Measurements from ENCODE around the gene SEMA3A. TPM values are rescaled to one million over a fixed set of nuclear protein-coding genes. Genes with fewer than 3 reads are reported as not detected.
"Not testable (repeated sequence)": the region's sequence is repeated elsewhere in the genome, so short reads cannot be mapped to it uniquely, and the experiment has no call there.

SEMA3A gene
- total RNA-seq, 1 experiment from 2014 or later, result 29.2 TPM

- Histone ChIP-seq H3K4me1 (replicated peaks) (no peaks in the 10 kb centered on the region), H3K4me3 (no peak overlapping the region), H3K36me3 (no peaks in the 10 kb centered on the region), H3K9me3 (replicated peaks) (no peaks in the 10 kb centered on the region), H3K27ac (no peak overlapping the region), H3K27me3 (replicated peaks) (no peaks in the 10 kb centered on the region)
- no peak for DNase-seq (ENCODE audit: low read depth in 1 of 2, low spot score in 2 of 2)
Measured at GRCh38 chr7:84077336-84077735, 117.3 kb downstream of the SEMA3A start.

- Histone ChIP-seq H3K36me3 (no peaks in the 10 kb centered on the region), H3K27ac (no peak overlapping the region)
- no peak for DNase-seq (ENCODE audit: low read depth in 1 of 2, low spot score in 2 of 2)
Measured at GRCh38 chr7:84076219-84076618, 118.4 kb downstream of the SEMA3A start.

GRCh38 chr7:84073186-84073875, 121.3 kb downstream of the SEMA3A start:
- no peak for DNase-seq (ENCODE audit: low read depth in 1 of 2, low spot score in 2 of 2)

More at GRCh38 chr7:84076219-84076618, 118.4 kb downstream of the SEMA3A start:
- Histone ChIP-seq H3K4me1 (replicated peaks) (no peaks in the 10 kb centered on the region), H3K4me3 (no peak overlapping the region), H3K27me3 (replicated peaks) (no peaks in the 10 kb centered on the region), H3K9me3 (replicated peaks) (no peaks in the 10 kb centered on the region)

GRCh38 chr7:84070770-84071169, 123.8 kb downstream of the SEMA3A start:
- no peaks in the 10 kb centered on the region for H3K27me3 ChIP-seq (replicated peaks)
- DNase-seq (ENCODE audit: low read depth in 1 of 2, low spot score in 2 of 2), result no peak
- no peak overlapping the region for H3K27ac ChIP-seq
- no peak overlapping the region for H3K4me3 ChIP-seq
- H3K4me1 ChIP-seq (replicated peaks), result no peaks in the 10 kb centered on the region
- no peaks in the 10 kb centered on the region for H3K9me3 ChIP-seq (replicated peaks)
- H3K36me3 ChIP-seq, result no peaks in the 10 kb centered on the region

More at GRCh38 chr7:84073186-84073875, 121.3 kb downstream of the SEMA3A start:
- no peaks in the 10 kb centered on the region for H3K27me3 ChIP-seq (replicated peaks)
- no peak overlapping the region for H3K27ac ChIP-seq
- no peaks in the 10 kb centered on the region for H3K9me3 ChIP-seq (replicated peaks)
- no peak overlapping the region for H3K4me3 ChIP-seq
- no peaks in the 10 kb centered on the region for H3K4me1 ChIP-seq (replicated peaks)
- H3K36me3 ChIP-seq, result no peaks in the 10 kb centered on the region

- no peaks in the 10 kb centered on the region for H3K9me3 ChIP-seq (replicated peaks)
- no peaks in the 10 kb centered on the region for H3K4me1 ChIP-seq (replicated peaks)
- no peak overlapping the region for H3K27ac ChIP-seq
- H3K27me3 ChIP-seq (replicated peaks), result no peaks in the 10 kb centered on the region
- DNase-seq (ENCODE audit: low read depth in 1 of 2, low spot score in 2 of 2), result no peak
- no peak overlapping the region for H3K4me3 ChIP-seq
- no peaks in the 10 kb centered on the region for H3K36me3 ChIP-seq
Measured at GRCh38 chr7:84069999-84070500, 124.5 kb downstream of the SEMA3A start.

GRCh38 chr7:84069033-84069432, 125.6 kb downstream of the SEMA3A start:
- Histone ChIP-seq H3K4me3 (no peak overlapping the region), H3K36me3 (no peaks in the 10 kb centered on the region), H3K27ac (no peak overlapping the region), H3K4me1 (replicated peaks) (no peaks in the 10 kb centered on the region), H3K27me3 (replicated peaks) (no peaks in the 10 kb centered on the region), H3K9me3 (replicated peaks) (no peaks in the 10 kb centered on the region)
- no peak for DNase-seq (ENCODE audit: low read depth in 1 of 2, low spot score in 2 of 2)

- DNase-seq (ENCODE audit: low read depth in 1 of 2, low spot score in 2 of 2); H3K4me3 ChIP-seq; H3K27me3 ChIP-seq (replicated peaks); H3K9me3 ChIP-seq (replicated peaks); H3K27ac ChIP-seq; H3K36me3 ChIP-seq: not testable (repeated sequence)
- peaks cover 39% of the 10 kb centered on the region for H3K4me1 ChIP-seq (replicated peaks)
Measured at GRCh38 chr7:84062489-84062901, 132.1 kb downstream of the SEMA3A start.

GRCh38 chr7:84060760-84061261, 133.8 kb downstream of the SEMA3A start:
- peak in 1 of 2 experiments; percentile 73 for DNase-seq (ENCODE audit: low read depth in 1 of 2, low spot score in 2 of 2)
- Histone ChIP-seq H3K27ac (peak overlapping the region; percentile 89), H3K27me3 (replicated peaks) (no peaks in the 10 kb centered on the region), H3K36me3 (no peaks in the 10 kb centered on the region; the same call in 1 of the 2 replicates), H3K4me3 (no peak overlapping the region), H3K4me1 (replicated peaks) (peaks cover 43% of the 10 kb centered on the region), H3K9me3 (replicated peaks) (no peaks in the 10 kb centered on the region)

- H3K27me3 ChIP-seq (replicated peaks), result no peaks in the 10 kb centered on the region
- H3K4me3 ChIP-seq, result no peak overlapping the region
- H3K9me3 ChIP-seq (replicated peaks), result no peaks in the 10 kb centered on the region
- H3K27ac ChIP-seq, result peak overlapping the region; percentile 89
- no peaks in the 10 kb centered on the region; the same call in 1 of the 2 replicates for H3K36me3 ChIP-seq
- H3K4me1 ChIP-seq (replicated peaks), result peaks cover 43% of the 10 kb centered on the region
- peak in 1 of 2 experiments; percentile 13 for DNase-seq (ENCODE audit: low read depth in 1 of 2, low spot score in 2 of 2)
Measured at GRCh38 chr7:84060000-84060399, 134.6 kb downstream of the SEMA3A start.

- no peaks in the 10 kb centered on the region; the same call in 1 of the 2 replicates for H3K36me3 ChIP-seq
- peak overlapping the region; percentile 89 for H3K27ac ChIP-seq
- no peaks in the 10 kb centered on the region for H3K9me3 ChIP-seq (replicated peaks)
- no peaks in the 10 kb centered on the region for H3K27me3 ChIP-seq (replicated peaks)
- peak in 1 of 2 experiments; percentile 87 for DNase-seq (ENCODE audit: low read depth in 1 of 2, low spot score in 2 of 2)
- H3K4me3 ChIP-seq, result no peak overlapping the region
- H3K4me1 ChIP-seq (replicated peaks), result peaks cover 43% of the 10 kb centered on the region
Measured at GRCh38 chr7:84058311-84059076, 136.1 kb downstream of the SEMA3A start.

- H3K27ac ChIP-seq, result peak overlapping the region; percentile 89
- H3K9me3 ChIP-seq (replicated peaks), result no peaks in the 10 kb centered on the region
- peaks cover 43% of the 10 kb centered on the region for H3K4me1 ChIP-seq (replicated peaks)
- no peak overlapping the region for H3K4me3 ChIP-seq
- no peaks in the 10 kb centered on the region; the same call in 1 of the 2 replicates for H3K36me3 ChIP-seq
- no peak for DNase-seq (ENCODE audit: low read depth in 1 of 2, low spot score in 2 of 2)
- no peaks in the 10 kb centered on the region for H3K27me3 ChIP-seq (replicated peaks)
Measured at GRCh38 chr7:84057576-84057975, 137.0 kb downstream of the SEMA3A start.

GRCh38 chr7:84055904-84056605, 138.5 kb downstream of the SEMA3A start:
- Histone ChIP-seq H3K4me1 (replicated peaks) (peaks cover 36% of the 10 kb centered on the region), H3K27ac (no peak overlapping the region), H3K27me3 (replicated peaks) (no peaks in the 10 kb centered on the region), H3K36me3 (no peaks in the 10 kb centered on the region; the same call in 1 of the 2 replicates), H3K4me3 (no peak overlapping the region), H3K9me3 (replicated peaks) (no peaks in the 10 kb centered on the region)
- DNase-seq (ENCODE audit: low read depth in 1 of 2, low spot score in 2 of 2), result no peak

- not testable (repeated sequence) for H3K36me3 ChIP-seq; H3K9me3 ChIP-seq (replicated peaks); H3K27ac ChIP-seq; H3K27me3 ChIP-seq (replicated peaks); DNase-seq (ENCODE audit: low read depth in 1 of 2, low spot score in 2 of 2); H3K4me3 ChIP-seq
- H3K4me1 ChIP-seq (replicated peaks), result peaks cover 27% of the 10 kb centered on the region
Measured at GRCh38 chr7:84055199-84055598, 139.4 kb downstream of the SEMA3A start.

All from SJSA1 (cell line).